Stomach smooth muscle (tissue), 2 donors: ENCODE data around the gene CLPTM1L.
"Not testable (repeated sequence)": the region's sequence is repeated elsewhere in the genome, so short reads cannot be mapped to it uniquely, and the experiment has no call there.

Source experiments
- H3K27ac ChIP-seq: one replicate; pipeline ENCODE4 v1.7.0; 2013; ENCODE audit warnings: mild to moderate bottlenecking, low read length, inconsistent platforms
- H3K27me3 ChIP-seq, 2 donors: one replicate each; pipeline ENCODE4 v1.7.0; 2013; ENCODE audit warnings: low read length in 2 of 2; ENCODE audit not compliant: insufficient read depth in 2 of 2, control insufficient read depth in 1 of 2
- H3K36me3 ChIP-seq, 2 donors: one replicate each; pipeline ENCODE4 v1.7.0; 2013; ENCODE audit warnings: low read length in 2 of 2; ENCODE audit not compliant: control insufficient read depth in 2 of 2, insufficient read depth in 2 of 2
- H3K4me1 ChIP-seq: one replicate; pipeline ENCODE4 v1.7.0; 2013; ENCODE audit warnings: low read length; ENCODE audit not compliant: control insufficient read depth, insufficient read depth
- H3K4me3 ChIP-seq, 2 donors: one replicate each; pipeline ENCODE4 v1.7.0; 2013; ENCODE audit warnings: low read length in 2 of 2
- H3K9ac ChIP-seq, 2 donors: one replicate each; pipeline ENCODE4 v1.7.0; 2013; ENCODE audit warnings: low read length in 2 of 2, mild to moderate bottlenecking in 1 of 2
- H3K9me3 ChIP-seq, 2 donors: one replicate each; pipeline ENCODE4 v1.7.0; 2013; ENCODE audit warnings: low read length in 2 of 2; ENCODE audit not compliant: control insufficient read depth in 2 of 2
- donor health status: healthy.
- donor health status: Pancreatic carcinoma.

Gene CLPTM1L

GRCh38 chr5:1380011-1380817 is 35.3 kb upstream of the CLPTM1L start:
- Histone ChIP-seq H3K9me3 (no peaks in the 10 kb centered on the region), H3K4me1 (peaks cover 6% of the 10 kb centered on the region), H3K27ac (no peak overlapping the region), H3K36me3 (no peaks in the 10 kb centered on the region), H3K27me3 (peaks cover 13 to 25% of the 10 kb centered on the region in 2 donors), H3K4me3 (peak overlapping the region in 1 of 2 donors; percentile 22), H3K9ac (no peak overlapping the region)

GRCh38 chr5:1378866-1379659 is 34.2 kb upstream of the CLPTM1L start:
- H3K4me3 ChIP-seq: no peak overlapping the region
- H3K9ac ChIP-seq: no peak overlapping the region
- peaks cover 13 to 25% of the 10 kb centered on the region in 2 donors for H3K27me3 ChIP-seq
- H3K27ac ChIP-seq: no peak overlapping the region
- H3K36me3 ChIP-seq: no peaks in the 10 kb centered on the region
- no peaks in the 10 kb centered on the region for H3K9me3 ChIP-seq
- H3K4me1 ChIP-seq: peaks cover 6% of the 10 kb centered on the region

- no peaks in the 10 kb centered on the region for H3K9me3 ChIP-seq
- no peaks in the 10 kb centered on the region for H3K36me3 ChIP-seq
- H3K4me3 ChIP-seq: no peak overlapping the region
- peaks cover 13 to 25% of the 10 kb centered on the region in 2 donors for H3K27me3 ChIP-seq
- no peak overlapping the region for H3K9ac ChIP-seq
- no peak overlapping the region for H3K27ac ChIP-seq
- H3K4me1 ChIP-seq: peaks cover 6% of the 10 kb centered on the region
These were observed 33.2 kb upstream of the CLPTM1L start for GRCh38 chr5:1378096-1378495.

GRCh38 chr5:1376981-1377380 is 32.1 kb upstream of the CLPTM1L start:
- H3K4me3 ChIP-seq: no peak overlapping the region
- no peak overlapping the region for H3K9ac ChIP-seq
- peaks cover 6% of the 10 kb centered on the region for H3K4me1 ChIP-seq
- H3K9me3 ChIP-seq: no peaks in the 10 kb centered on the region
- no peaks in the 10 kb centered on the region for H3K36me3 ChIP-seq
- no peak overlapping the region for H3K27ac ChIP-seq
- H3K27me3 ChIP-seq: peaks cover 13 to 25% of the 10 kb centered on the region in 2 donors

- Histone ChIP-seq H3K9me3 (no peaks in the 10 kb centered on the region), H3K4me1 (peaks cover 6% of the 10 kb centered on the region), H3K9ac (no peak overlapping the region), H3K36me3 (no peaks in the 10 kb centered on the region), H3K27me3 (peaks cover 13 to 19% of the 10 kb centered on the region in 2 donors), H3K4me3 (no peak overlapping the region), H3K27ac (no peak overlapping the region)
These were observed 31.2 kb upstream of the CLPTM1L start for GRCh38 chr5:1375871-1376810.

- Histone ChIP-seq H3K27ac (no peak overlapping the region), H3K36me3 (no peaks in the 10 kb centered on the region), H3K4me1 (no peaks in the 10 kb centered on the region), H3K4me3 (no peak overlapping the region), H3K9me3 (no peaks in the 10 kb centered on the region), H3K27me3 (peaks cover 4 to 14% of the 10 kb centered on the region in 2 donors), H3K9ac (no peak overlapping the region)
These were observed 29.8 kb upstream of the CLPTM1L start for GRCh38 chr5:1374679-1375055.

- no peak overlapping the region for H3K27ac ChIP-seq
- H3K4me3 ChIP-seq: no peak overlapping the region
- peaks cover 3 to 9% of the 10 kb centered on the region in 2 donors for H3K27me3 ChIP-seq
- H3K9ac ChIP-seq: no peak overlapping the region
- no peaks in the 10 kb centered on the region for H3K4me1 ChIP-seq
- no peaks in the 10 kb centered on the region for H3K36me3 ChIP-seq
- no peaks in the 10 kb centered on the region for H3K9me3 ChIP-seq
These were observed 29.3 kb upstream of the CLPTM1L start for GRCh38 chr5:1374030-1374678.

- H3K4me3 ChIP-seq, H3K27me3 ChIP-seq, H3K27ac ChIP-seq, H3K9me3 ChIP-seq, H3K9ac ChIP-seq, H3K36me3 ChIP-seq, H3K4me1 ChIP-seq: not testable (repeated sequence)
These were observed 27.1 kb upstream of the CLPTM1L start for GRCh38 chr5:1371972-1372342.

- no peaks in the 10 kb centered on the region for H3K36me3 ChIP-seq
- H3K4me1 ChIP-seq: no peaks in the 10 kb centered on the region
- no peak overlapping the region for H3K27ac ChIP-seq
- H3K9me3 ChIP-seq: no peaks in the 10 kb centered on the region
- no peak overlapping the region for H3K9ac ChIP-seq
- no peak overlapping the region for H3K4me3 ChIP-seq
- peaks cover 0 to 7% of the 10 kb centered on the region in 2 donors for H3K27me3 ChIP-seq
These were observed 26.5 kb upstream of the CLPTM1L start for GRCh38 chr5:1371218-1371971.
